Esophagus (tissue), 2 donors: Measurements from ENCODE around the gene DTX1. TPM values are rescaled to one million over a fixed set of nuclear protein-coding genes. Genes with fewer than 3 reads are reported as not detected.
A peak's percentile ranks its signal among the peaks of the same experiment; 100 is the strongest.

Experiments used
- H3K27ac ChIP-seq, 2 donors: one replicate each; pipeline ENCODE4 v1.5.1; 2013; ENCODE audit warnings: low read depth in 2 of 2, mild to moderate bottlenecking in 2 of 2, inconsistent platforms in 1 of 2, low read length in 1 of 2, moderate library complexity in 1 of 2
- H3K27me3 ChIP-seq, 2 donors: one replicate each; pipeline ENCODE4 v1.6.1; 2013; ENCODE audit warnings: low read length in 2 of 2, control low read depth in 1 of 2, mild to moderate bottlenecking in 1 of 2; ENCODE audit not compliant: insufficient read depth in 2 of 2, control insufficient read depth in 1 of 2
- H3K36me3 ChIP-seq, 2 donors: one replicate each; pipeline ENCODE4 v1.6.1; 2013; ENCODE audit warnings: low read length in 1 of 2; ENCODE audit not compliant: control insufficient read depth in 2 of 2, insufficient read depth in 2 of 2
- H3K4me1 ChIP-seq, 2 donors: one replicate each; pipeline ENCODE4 v1.6.1; 2013; ENCODE audit warnings: low read length in 1 of 2; ENCODE audit not compliant: control insufficient read depth in 2 of 2, insufficient read depth in 2 of 2
- H3K4me3 ChIP-seq, 2 donors: one replicate each; pipeline ENCODE4 v1.5.1; 2013; ENCODE audit warnings: low read length in 2 of 2, mild to moderate bottlenecking in 2 of 2, low read depth in 1 of 2, moderate library complexity in 1 of 2
- H3K9me3 ChIP-seq, 2 donors: one replicate each; pipeline ENCODE4 v1.6.1; 2013; ENCODE audit warnings: mild to moderate bottlenecking in 2 of 2, low read depth in 1 of 2, low read length in 1 of 2, moderate library complexity in 1 of 2; ENCODE audit not compliant: control insufficient read depth in 2 of 2, insufficient read depth in 1 of 2
- WGBS, 2 donors: extraction: QIAGEN DNeasy Blood & Tissue Kit; methylation state at CpG; one replicate each; pipeline ENCODE4 v1.1.7; 2013; 5-methylcytosine and 5-hydroxymethylcytosine counted together
- polyA plus RNA-seq, 2 donors: library from polyadenylated mRNA; stranded (reverse); fragments of 200-250 nt; gene quantifications; one replicate each; pipeline ENCODE4 v1.2.3, GENCODE V29; 2013
- donor health status: healthy with polysubstance abuse.
- donor health status: Bipolar disorder and iron deficiency.

The DTX1 gene
- polyA plus RNA-seq, 2 donors, result 0.49 to 0.59 TPM

DNA sequence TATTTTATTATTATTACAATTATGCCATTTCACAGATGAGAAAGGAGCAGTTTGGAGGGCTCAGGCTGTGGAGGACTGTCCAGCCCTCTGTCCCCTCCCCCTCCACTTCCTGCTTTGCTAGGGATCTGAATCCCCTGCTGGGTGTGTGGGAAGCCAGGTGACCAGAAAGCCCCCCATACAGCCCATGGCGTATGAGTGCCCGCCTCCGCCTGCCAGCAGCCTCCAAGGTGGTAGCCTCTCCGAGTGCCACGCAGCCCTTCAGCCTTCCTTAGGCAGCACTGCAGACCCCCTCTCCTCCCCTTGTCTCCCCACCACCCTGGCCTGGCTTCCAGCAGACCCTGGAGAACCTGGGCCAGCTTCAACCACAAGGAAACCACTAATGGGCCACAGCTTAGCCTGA, 12.6 kb downstream of the DTX1 start:
- H3K4me1 ChIP-seq, result no peaks in the 10 kb centered on the region
- H3K36me3 ChIP-seq, result no peaks in the 10 kb centered on the region
- H3K27ac ChIP-seq, result no peak overlapping the region
- 71 to 85% methylated on average over 5 of the region's 5 CpGs for WGBS, 2 donors
- no peaks in the 10 kb centered on the region for H3K9me3 ChIP-seq
- H3K4me3 ChIP-seq, result no peak overlapping the region
- H3K27me3 ChIP-seq, result no peaks in the 10 kb centered on the region

DNA sequence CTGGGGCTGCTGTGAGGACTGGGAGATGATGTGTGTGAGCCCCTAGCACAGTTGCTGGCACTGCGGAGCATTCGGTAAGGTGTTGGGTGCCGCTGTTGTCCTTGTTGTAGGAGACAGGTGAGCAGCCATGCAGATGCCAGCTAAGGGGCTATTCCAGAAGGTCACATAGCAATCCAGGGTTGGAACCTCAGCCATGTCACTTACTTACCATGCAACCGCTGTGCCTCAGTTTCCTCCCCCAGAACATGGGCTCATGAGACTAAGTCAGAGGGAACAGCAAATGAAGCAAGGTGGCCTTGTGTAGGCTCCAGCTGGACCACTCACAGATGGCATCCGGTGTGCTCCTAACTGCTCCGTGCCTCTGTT, 13.2 kb downstream of the DTX1 start:
- Histone ChIP-seq H3K9me3 (no peaks in the 10 kb centered on the region), H3K36me3 (no peaks in the 10 kb centered on the region), H3K27me3 (no peaks in the 10 kb centered on the region), H3K4me3 (no peak overlapping the region), H3K27ac (no peak overlapping the region), H3K4me1 (no peaks in the 10 kb centered on the region)
- 86 to 88% methylated on average over 6 of the region's 6 CpGs for WGBS, 2 donors

DNA sequence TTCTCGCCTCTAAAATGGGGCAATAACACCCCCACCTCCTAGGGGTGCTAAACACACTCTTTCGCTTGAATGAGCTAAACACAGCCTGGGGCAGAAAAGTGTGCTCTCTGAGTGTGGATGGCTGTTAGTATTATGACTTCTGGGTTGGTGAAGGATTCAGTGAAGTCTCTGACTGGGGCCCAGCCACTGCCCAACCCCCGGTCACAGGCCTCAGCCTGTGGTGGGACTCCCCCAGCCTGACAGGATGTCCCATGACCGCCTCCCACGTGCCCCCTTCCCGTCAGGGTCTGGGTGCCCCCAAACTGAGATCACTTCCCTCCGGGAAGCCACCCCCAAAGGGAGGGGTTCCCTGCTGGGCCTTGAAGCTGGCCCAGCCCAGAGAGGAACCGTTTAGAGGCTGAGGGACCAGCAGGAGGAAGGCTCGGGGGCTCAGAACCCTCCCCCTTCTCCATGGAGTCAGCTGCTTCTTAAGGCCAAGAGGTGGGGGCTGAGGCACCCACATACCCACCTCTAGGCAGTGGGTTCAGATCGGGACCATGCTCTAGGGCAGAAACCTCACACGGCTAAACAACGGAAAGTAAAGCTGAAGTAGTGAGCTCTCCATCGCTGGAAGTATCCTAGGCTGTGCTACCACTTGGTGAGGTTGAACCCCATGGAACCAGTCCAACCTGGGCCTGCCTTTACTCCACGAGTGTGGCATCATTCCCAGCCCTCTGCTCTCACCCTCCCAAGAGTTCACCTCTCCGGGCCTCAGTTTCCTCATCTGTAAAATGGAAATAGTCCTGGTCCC, 13.8 kb downstream of the DTX1 start:
- WGBS, 2 donors, result 57 to 60% methylated on average over 15 of the region's 15 CpGs
- Histone ChIP-seq H3K36me3 (no peaks in the 10 kb centered on the region), H3K4me3 (no peak overlapping the region), H3K9me3 (no peaks in the 10 kb centered on the region), H3K27me3 (no peaks in the 10 kb centered on the region), H3K4me1 (no peaks in the 10 kb centered on the region), H3K27ac (no peak overlapping the region)

DNA sequence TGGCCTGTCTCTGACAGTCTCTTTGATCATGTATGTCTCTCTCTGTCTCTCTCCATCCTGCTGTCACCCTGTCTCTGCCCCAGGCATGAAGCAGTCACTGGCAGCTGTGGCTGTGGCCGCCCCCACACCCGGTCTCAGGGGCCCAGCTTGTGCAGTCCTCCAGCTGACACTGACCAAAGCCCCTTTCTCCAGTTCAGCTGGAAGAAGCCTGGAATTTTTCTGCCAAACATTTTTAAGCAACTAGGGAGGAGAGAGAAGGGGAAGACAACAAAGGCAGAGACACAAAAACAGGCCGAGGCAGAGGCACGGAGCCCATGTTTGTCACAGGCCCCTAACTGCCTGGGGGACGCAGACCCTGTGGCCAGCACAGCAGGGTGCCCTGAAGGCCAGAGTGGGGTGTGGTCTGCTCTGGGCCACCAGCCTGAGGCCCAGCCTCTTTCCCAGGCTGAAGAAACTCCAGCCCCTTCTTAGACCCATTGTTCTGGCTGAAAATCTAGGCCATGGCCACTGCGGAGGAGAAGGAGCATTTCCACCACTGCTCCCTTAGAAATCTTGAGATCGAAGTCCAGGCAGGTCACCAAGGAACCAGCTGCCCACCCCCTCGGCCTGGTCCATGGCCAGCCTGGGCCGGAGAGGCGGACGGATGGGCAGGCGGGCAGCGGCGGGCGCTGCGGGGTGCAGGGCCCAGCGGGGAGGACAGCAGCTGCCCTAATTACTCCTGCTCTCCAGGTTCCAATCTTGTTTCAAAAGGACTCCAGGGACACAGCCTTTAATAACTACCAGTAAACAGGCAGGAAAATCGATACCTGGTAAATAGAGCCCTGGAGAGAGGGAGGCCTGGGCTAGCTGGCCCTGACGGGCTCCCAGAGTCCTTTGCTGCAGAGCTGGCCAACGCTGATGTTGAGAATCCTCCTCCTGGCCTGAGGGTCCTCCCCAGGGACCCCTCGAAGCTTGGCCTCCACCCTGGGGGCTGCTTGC, 14.9 kb downstream of the DTX1 start:
- Histone ChIP-seq H3K4me3 (no peak overlapping the region), H3K36me3 (no peaks in the 10 kb centered on the region), H3K9me3 (no peaks in the 10 kb centered on the region), H3K27ac (peak overlapping the region in 1 of 2 donors; percentile 6), H3K27me3 (no peaks in the 10 kb centered on the region), H3K4me1 (no peaks in the 10 kb centered on the region)
- 64 to 76% methylated on average over 21 of the region's 21 CpGs for WGBS, 2 donors

DNA sequence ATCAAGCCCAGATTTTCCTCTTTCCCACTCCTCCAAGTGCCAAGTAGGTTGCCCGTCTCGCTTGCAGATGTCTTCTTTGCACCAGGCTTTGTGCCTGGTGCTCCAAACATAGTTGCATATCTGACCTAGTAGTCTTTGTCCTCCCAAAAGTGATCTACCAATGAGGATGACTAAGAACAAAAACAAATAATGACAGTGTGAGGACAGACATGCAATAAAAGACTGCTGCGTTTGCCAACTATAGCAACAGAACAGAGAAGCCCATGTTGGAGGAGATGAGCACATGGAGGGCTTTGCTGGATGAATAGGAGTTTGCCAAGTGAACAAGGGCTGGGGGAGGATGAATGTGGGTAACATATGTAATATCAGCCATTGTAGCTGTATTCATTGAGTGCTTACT, 15.6 kb downstream of the DTX1 start:
- Histone ChIP-seq H3K36me3 (no peaks in the 10 kb centered on the region), H3K27ac (no peak overlapping the region), H3K4me3 (no peak overlapping the region), H3K9me3 (no peaks in the 10 kb centered on the region), H3K4me1 (no peaks in the 10 kb centered on the region), H3K27me3 (no peaks in the 10 kb centered on the region)
- WGBS, 2 donors, result 66 to 72% methylated on average over 3 of the region's 3 CpGs

DNA sequence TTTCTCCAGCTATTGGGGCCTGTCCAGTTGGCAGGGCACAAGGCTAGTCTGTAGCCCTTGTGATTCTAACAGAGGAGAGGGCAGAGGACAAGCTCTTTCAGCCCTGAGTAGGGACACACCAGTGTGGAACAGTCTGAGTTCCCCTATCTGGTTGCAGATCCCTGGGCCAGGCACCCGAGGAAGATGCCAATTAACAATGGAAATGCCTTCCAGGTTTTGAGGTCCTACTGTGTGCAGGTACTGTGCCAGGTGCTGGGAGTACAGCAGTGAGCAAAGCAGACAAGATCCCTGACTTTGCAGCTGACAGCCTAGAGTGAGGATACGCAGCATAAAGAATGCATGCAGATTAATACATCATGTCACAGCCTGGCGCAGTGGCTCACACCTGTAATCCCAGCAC, 17.1 kb downstream of the DTX1 start:
- no peak overlapping the region for H3K4me3 ChIP-seq
- WGBS, 2 donors, result 68 to 73% methylated on average over 3 of the region's 3 CpGs

DNA sequence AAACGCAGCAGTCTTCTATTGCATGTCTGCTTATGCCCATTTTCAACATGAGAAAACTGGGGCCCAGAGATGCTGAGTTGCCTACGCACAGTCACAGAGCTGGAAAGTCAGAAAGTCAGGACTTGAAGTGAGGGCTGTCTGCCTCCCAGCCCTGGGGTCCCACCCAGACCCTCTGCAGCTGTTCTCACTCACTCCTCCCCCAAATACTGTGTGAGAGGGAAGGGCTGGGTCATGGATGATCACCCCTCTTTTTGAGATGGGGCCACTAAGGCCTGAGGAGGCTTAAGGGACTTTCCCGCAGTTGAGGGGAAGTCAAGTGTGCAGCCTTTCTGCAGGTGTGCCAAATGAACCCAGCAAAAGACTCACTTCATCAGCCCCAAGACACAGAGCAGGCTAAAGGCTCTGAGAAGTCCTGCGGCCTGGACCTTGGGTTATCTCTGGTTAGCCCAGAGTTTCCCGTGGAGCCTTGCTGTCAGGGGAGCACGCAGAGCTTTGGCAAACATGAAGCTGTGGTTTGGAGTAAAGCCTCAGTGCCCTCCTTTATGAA, 18.7 kb downstream of the DTX1 start:
- Histone ChIP-seq H3K9me3 (no peaks in the 10 kb centered on the region), H3K27ac (no peak overlapping the region), H3K36me3 (no peaks in the 10 kb centered on the region), H3K4me1 (no peaks in the 10 kb centered on the region), H3K4me3 (no peak overlapping the region), H3K27me3 (peaks cover 0 to 3% of the 10 kb centered on the region in 2 donors)
- 51 to 57% methylated on average over 6 of the region's 6 CpGs for WGBS, 2 donors

More for the DNA sequence above, 17.1 kb downstream of the DTX1 start:
- Histone ChIP-seq H3K27ac (no peak overlapping the region), H3K9me3 (no peaks in the 10 kb centered on the region), H3K27me3 (no peaks in the 10 kb centered on the region), H3K36me3 (no peaks in the 10 kb centered on the region), H3K4me1 (no peaks in the 10 kb centered on the region)

GRCh38 chr12:113077057-113077858, 20.7 kb downstream of the DTX1 start:
- WGBS, 2 donors, result 39 to 48% methylated on average over 66 to 70 of the region's 70 CpGs
- peaks cover 0 to 4% of the 10 kb centered on the region in 2 donors for H3K27me3 ChIP-seq
- H3K27ac ChIP-seq, result no peak overlapping the region
- no peak overlapping the region for H3K4me3 ChIP-seq
- no peaks in the 10 kb centered on the region for H3K4me1 ChIP-seq
- no peaks in the 10 kb centered on the region for H3K9me3 ChIP-seq
- H3K36me3 ChIP-seq, result no peaks in the 10 kb centered on the region

DNA sequence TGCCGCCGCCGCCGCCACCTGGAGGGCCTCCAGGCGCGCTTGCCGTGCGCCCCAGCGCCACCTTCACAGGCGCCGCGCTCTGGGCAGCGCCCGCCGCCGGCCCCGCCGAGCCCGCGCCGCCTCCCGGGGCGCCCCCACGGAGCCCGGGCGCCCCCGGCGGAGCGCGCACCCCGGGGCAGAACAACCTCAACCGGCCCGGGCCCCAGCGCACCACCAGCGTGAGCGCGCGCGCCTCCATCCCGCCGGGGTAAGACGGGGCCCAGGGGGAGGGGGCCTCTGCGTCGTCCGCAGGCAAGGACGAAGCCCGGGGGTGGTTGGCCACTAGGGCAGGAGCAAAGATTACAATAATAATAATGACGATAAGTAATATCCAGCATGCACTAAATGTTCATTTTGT, 21.3 kb downstream of the DTX1 start:
- H3K9me3 ChIP-seq, result no peaks in the 10 kb centered on the region
- H3K4me3 ChIP-seq, result no peak overlapping the region
- no peak overlapping the region for H3K27ac ChIP-seq
- no peaks in the 10 kb centered on the region for H3K4me1 ChIP-seq
- no peaks in the 10 kb centered on the region for H3K36me3 ChIP-seq
- peaks cover 0 to 4% of the 10 kb centered on the region in 2 donors for H3K27me3 ChIP-seq
- 31 to 47% methylated on average over 40 to 48 of the region's 48 CpGs for whole genome bisulfite sequencing, 2 donors
